Hepatocyte (in vitro differentiated cells): ENCODE results near the gene ITPKB. TPM values are rescaled to one million over a fixed set of nuclear protein-coding genes. Genes with fewer than 3 reads are reported as not detected.
A peak's percentile ranks its signal among the peaks of the same experiment; 100 is the strongest.

Experiments
- DNase-seq: peaks from one replicate; pipeline ENCODE4 v3.0.0-alpha.2; 2016; ENCODE audit warnings: low spot score
- H2AFZ ChIP-seq: fragments of 200-600 bp; sonication (generic); 2 replicates; pipeline ENCODE4 v1.6.0; 2016; ENCODE audit warnings: antibody characterized with exemption, mild to moderate bottlenecking
- H3K27ac ChIP-seq: fragments of 200-600 bp; sonication (generic); 2 replicates; pipeline ENCODE4 v1.5.1; 2016; ENCODE audit warnings: mild to moderate bottlenecking
- H3K27me3 ChIP-seq: fragments of 200-600 bp; sonication (generic); 2 replicates; pipeline ENCODE4 v1.6.1; 2016
- H3K36me3 ChIP-seq: fragments of 200-600 bp; sonication (generic); replicated peaks from 2 replicates; pipeline ENCODE4 v1.5.1; 2016; ENCODE audit warnings: low read depth; ENCODE audit not compliant: insufficient read depth
- H3K4me1 ChIP-seq: fragments of 200-600 bp; sonication (generic); 2 replicates; pipeline ENCODE4 v1.5.1; 2016; ENCODE audit warnings: mild to moderate bottlenecking, moderate library complexity; ENCODE audit not compliant: insufficient read depth
- H3K4me2 ChIP-seq: fragments of 200-600 bp; sonication (generic); 2 replicates; pipeline ENCODE4 v1.6.0; 2016
- H3K4me3 ChIP-seq: fragments of 200-600 bp; sonication (generic); 2 replicates; pipeline ENCODE4 v1.5.1; 2016; ENCODE audit warnings: mild to moderate bottlenecking
- H3K79me2 ChIP-seq: fragments of 200-600 bp; sonication (generic); 2 replicates; pipeline ENCODE4 v1.6.0; 2017; ENCODE audit warnings: mild to moderate bottlenecking
- H3K9me2 ChIP-seq: fragments of 200-600 bp; sonication (generic); replicated peaks from 2 replicates; pipeline ENCODE4 v1.6.0; 2017; ENCODE audit warnings: mild to moderate bottlenecking; ENCODE audit not compliant: insufficient read depth
- H3K9me3 ChIP-seq: fragments of 200-600 bp; sonication (generic); 2 replicates; pipeline ENCODE4 v1.5.1; 2016; ENCODE audit warnings: low read depth, mild to moderate bottlenecking
- H4K20me1 ChIP-seq: fragments of 200-600 bp; sonication (generic); 2 replicates; pipeline ENCODE4 v1.6.0; 2016; ENCODE audit warnings: mild to moderate bottlenecking; ENCODE audit not compliant: insufficient read depth, poor library complexity, severe bottlenecking
- CTCF ChIP-seq: fragments of 200-600 bp; sonication (generic); IDR thresholded peaks from 2 replicates; pipeline ENCODE4 v1.5.1; 2016; ENCODE audit warnings: antibody characterized with exemption, mild to moderate bottlenecking; ENCODE audit not compliant: poor library complexity
- EZH2 ChIP-seq: fragments of 200-600 bp; sonication (generic); IDR thresholded peaks from 2 replicates; pipeline ENCODE4 v1.6.1; 2016; ENCODE audit warnings: antibody characterized with exemption, mild to moderate bottlenecking, borderline replicate concordance
- EZH2phosphoT487 ChIP-seq: fragments of 200-600 bp; sonication (generic); IDR thresholded peaks from one replicate; pipeline ENCODE4 v1.6.1; 2018; ENCODE audit warnings: antibody characterized with exemption, mild to moderate bottlenecking, low read depth, moderate library complexity; ENCODE audit not compliant: unreplicated experiment, severe bottlenecking
- WGBS: methylation state at CpG from one replicate; pipeline ENCODE4 v1.1.6; 2016; ENCODE audit warnings: low lambda C conversion rate; ENCODE audit errors: missing lambda C conversion rate; 5-methylcytosine and 5-hydroxymethylcytosine counted together
- polyA plus RNA-seq: library from polyadenylated mRNA; unstranded; fragments of >200 nt; fragmentation: Nextera tagmentation; extraction: Ambion mirVana; gene quantifications from 2 replicates; pipeline ENCODE4 v1.2.1, GENCODE V29; 2016
- total RNA-seq: library from RNA; depleted of rRNA; stranded (reverse); fragments of >200 nt; gene quantifications from 2 replicates; pipeline ENCODE4 v1.2.3, GENCODE V29; 2014

ITPKB gene
- total and polyA plus RNA-seq, 2 experiments from 2014 or later: 11.0 to 13.8 TPM

GRCh38 chr1:226735576-226735975 is 3.5 kb downstream of the ITPKB start:
- H3K27me3 ChIP-seq: peaks cover 5% of the 10 kb centered on the region
- no peak for DNase-seq
- H3K4me3 ChIP-seq: no peak overlapping the region
- no peaks in the 10 kb centered on the region for H3K36me3 ChIP-seq
- H2AFZ ChIP-seq: no peak overlapping the region
- H3K79me2 ChIP-seq: peaks cover 45% of the 10 kb centered on the region
- 97% methylated on average over 11 of the region's 12 CpGs for WGBS
- no peaks in the 10 kb centered on the region for H3K9me3 ChIP-seq
- peaks cover 20% of the 10 kb centered on the region for H4K20me1 ChIP-seq
- no peaks in the 10 kb centered on the region for H3K9me2 ChIP-seq
- TF ChIP-seq CTCF: no peak
- TF ChIP-seq EZH2: no peak
- no peak for TF ChIP-seq EZH2phosphoT487
- H3K27ac ChIP-seq: no peak overlapping the region
- H3K4me1 ChIP-seq: peaks cover 14% of the 10 kb centered on the region
- peak overlapping the region; percentile 56 for H3K4me2 ChIP-seq

GRCh38 chr1:226734611-226735153 is 4.4 kb downstream of the ITPKB start:
- no peaks in the 10 kb centered on the region for H3K9me3 ChIP-seq
- no peak overlapping the region for H3K4me3 ChIP-seq
- H3K9me2 ChIP-seq: no peaks in the 10 kb centered on the region
- H3K27ac ChIP-seq: no peak overlapping the region
- no peak for DNase-seq
- peaks cover 49% of the 10 kb centered on the region for H3K79me2 ChIP-seq
- H2AFZ ChIP-seq: no peak overlapping the region
- WGBS: 81% methylated on average over 3 of the region's 3 CpGs
- H3K36me3 ChIP-seq: no peaks in the 10 kb centered on the region
- TF ChIP-seq CTCF (no peak), EZH2phosphoT487 (no peak), EZH2 (no peak)
- peaks cover 5% of the 10 kb centered on the region for H3K27me3 ChIP-seq
- H3K4me2 ChIP-seq: peak overlapping the region; percentile 56
- peaks cover 20% of the 10 kb centered on the region for H4K20me1 ChIP-seq
- peaks cover 11% of the 10 kb centered on the region for H3K4me1 ChIP-seq

GRCh38 chr1:226733876-226734275 is 5.2 kb downstream of the ITPKB start:
- Histone ChIP-seq H2AFZ (no peak overlapping the region), H3K27me3 (peaks cover 5% of the 10 kb centered on the region), H4K20me1 (peaks cover 20% of the 10 kb centered on the region), H3K4me2 (peak overlapping the region; percentile 56), H3K79me2 (peaks cover 52% of the 10 kb centered on the region), H3K4me1 (peaks cover 9% of the 10 kb centered on the region), H3K4me3 (no peak overlapping the region), H3K27ac (no peak overlapping the region), H3K36me3 (no peaks in the 10 kb centered on the region), H3K9me2 (no peaks in the 10 kb centered on the region), H3K9me3 (no peaks in the 10 kb centered on the region)
- DNase-seq: no peak
- WGBS: 91% methylated on average over 4 of the region's 4 CpGs
- no peak for TF ChIP-seq EZH2
- TF ChIP-seq CTCF: no peak
- no peak for TF ChIP-seq EZH2phosphoT487

- peaks cover 50% of the 10 kb centered on the region for H3K79me2 ChIP-seq
- H3K9me3 ChIP-seq: no peaks in the 10 kb centered on the region
- no peaks in the 10 kb centered on the region for H3K9me2 ChIP-seq
- peaks cover 5% of the 10 kb centered on the region for H3K27me3 ChIP-seq
- H2AFZ ChIP-seq: no peak overlapping the region
- 94% methylated on average over 4 of the region's 4 CpGs for WGBS
- H3K4me3 ChIP-seq: no peak overlapping the region
- H3K4me2 ChIP-seq: peak overlapping the region; percentile 56
- TF ChIP-seq EZH2phosphoT487 (no peak), EZH2 (no peak), CTCF (no peak)
- H4K20me1 ChIP-seq: peaks cover 20% of the 10 kb centered on the region
- DNase-seq: no peak
- peaks cover 9% of the 10 kb centered on the region for H3K4me1 ChIP-seq
- H3K27ac ChIP-seq: no peak overlapping the region
- H3K36me3 ChIP-seq: no peaks in the 10 kb centered on the region
Measured at GRCh38 chr1:226733304-226733703, 5.8 kb downstream of the ITPKB start.
